NAMALWA (cell line): ENCODE results near the gene CHCHD1.
A peak's percentile ranks its signal among the peaks of the same experiment; 100 is the strongest.
"Not testable (repeated sequence)": the region's sequence is repeated elsewhere in the genome, so short reads cannot be mapped to it uniquely, and the experiment has no call there.

Experiments used
- DNase-seq: peaks from one replicate; pipeline ENCODE4 v3.0.0-alpha.2; 2015; ENCODE audit warnings: low spot score

The CHCHD1 gene

GRCh38 chr10:73781879-73782748 lies at the start of gene CHCHD1:
Gene CHCHD1, plus strand, starts transcription at chr10:73782048. Its CDS starts 28 bp downstream, at chr10:73782076.
- DNase-seq, result peak; percentile 80

- no peak for DNase-seq
Observed at GRCh38 chr10:73732426-73732825, 49.4 kb upstream of the CHCHD1 start.

GRCh38 chr10:73732931-73733623 lies 48.8 kb upstream of the CHCHD1 start:
- no peak for DNase-seq

DNA sequence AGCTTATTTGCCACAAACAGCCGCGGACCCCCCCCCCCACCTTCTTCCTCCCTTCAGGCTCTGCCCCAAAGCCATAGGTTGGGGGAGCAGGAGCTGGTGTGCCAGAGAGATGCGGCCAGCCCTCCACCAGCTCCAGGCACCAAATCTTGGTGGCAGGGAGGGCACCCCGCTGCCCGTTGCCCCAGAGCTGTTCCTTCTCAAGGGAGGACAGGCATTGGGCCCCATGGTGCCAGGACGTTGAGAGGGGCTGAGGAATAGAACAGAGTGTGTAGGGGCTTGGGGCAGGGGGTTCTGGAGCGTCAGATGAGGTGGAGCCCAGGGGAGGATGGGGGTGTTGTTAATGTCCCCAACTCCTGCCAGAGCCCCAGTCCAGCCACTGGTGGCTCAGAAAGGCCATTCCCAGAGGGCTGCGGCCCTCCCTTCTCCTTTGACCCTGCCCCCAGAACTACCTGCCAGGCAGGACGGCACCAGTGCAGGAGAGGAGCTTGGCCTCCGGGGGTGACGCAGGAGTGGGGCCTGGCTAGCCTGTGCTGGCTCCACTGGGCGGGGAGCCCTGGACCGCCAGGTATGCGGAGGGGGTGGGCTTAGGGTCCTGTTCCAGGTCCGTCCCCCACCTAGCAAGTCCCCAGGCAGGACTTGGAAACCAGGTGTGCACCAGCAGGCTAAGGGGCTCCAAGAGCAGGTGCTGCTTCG lies 47.7 kb upstream of the CHCHD1 start:
- DNase-seq, result no peak

DNA sequence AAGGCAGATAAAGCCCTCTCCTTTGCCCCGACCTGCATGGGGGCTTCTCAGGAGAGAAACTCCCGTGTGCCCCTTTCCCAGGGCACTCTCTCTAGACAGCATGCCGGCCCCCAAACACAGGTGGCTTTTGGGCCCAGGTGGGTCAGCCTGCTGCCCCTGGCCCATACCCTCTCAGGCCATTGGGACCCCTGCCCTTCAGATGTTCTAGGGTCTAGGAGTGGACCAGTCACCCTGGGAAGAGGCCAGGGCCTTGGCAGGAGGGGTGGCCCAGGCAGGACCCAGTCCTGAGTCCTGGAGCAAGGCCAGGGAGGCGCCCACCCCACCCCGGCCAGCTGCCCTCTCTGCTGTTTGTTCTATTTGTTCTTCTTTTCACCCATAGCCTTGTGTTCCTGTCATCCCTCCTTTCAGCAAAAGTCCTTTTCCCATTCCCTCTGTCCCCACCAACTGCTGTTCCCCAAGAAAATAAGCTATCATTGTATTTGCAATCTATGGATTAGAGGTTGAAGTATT lies 47.0 kb upstream of the CHCHD1 start:
- DNase-seq, result no peak

GRCh38 chr10:73740501-73741254 lies 41.2 kb upstream of the CHCHD1 start:
- not testable (repeated sequence) for DNase-seq

GRCh38 chr10:73742454-73742734 lies 39.5 kb upstream of the CHCHD1 start:
- no peak for DNase-seq

DNA sequence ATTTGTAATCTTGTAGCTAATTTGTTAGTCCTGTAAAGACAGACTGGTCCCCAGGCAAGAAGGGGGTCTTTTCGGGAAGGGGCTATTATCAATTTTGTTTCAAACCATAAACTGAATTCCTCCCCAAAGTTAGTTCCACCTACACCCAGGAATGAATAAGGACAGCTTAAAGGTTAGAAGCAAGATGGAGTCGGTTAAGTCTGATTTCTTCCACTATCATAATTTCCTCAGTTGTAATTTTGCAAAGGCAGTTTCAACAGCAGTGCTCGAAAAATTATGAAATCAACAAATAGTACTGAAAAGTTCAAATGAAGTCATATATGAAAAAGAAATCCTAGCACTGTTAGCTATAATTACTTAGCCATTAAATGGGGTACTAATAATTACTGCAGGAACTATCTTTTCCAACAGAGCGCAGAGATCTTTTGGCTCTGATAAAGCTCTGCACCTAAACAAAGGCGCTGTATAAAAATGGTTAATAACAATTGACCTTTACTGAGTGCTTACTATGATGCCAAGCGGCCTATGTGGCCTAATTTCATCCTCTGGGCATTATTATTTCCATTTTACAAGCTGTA lies 38.4 kb upstream of the CHCHD1 start:
- no peak for DNase-seq

DNA sequence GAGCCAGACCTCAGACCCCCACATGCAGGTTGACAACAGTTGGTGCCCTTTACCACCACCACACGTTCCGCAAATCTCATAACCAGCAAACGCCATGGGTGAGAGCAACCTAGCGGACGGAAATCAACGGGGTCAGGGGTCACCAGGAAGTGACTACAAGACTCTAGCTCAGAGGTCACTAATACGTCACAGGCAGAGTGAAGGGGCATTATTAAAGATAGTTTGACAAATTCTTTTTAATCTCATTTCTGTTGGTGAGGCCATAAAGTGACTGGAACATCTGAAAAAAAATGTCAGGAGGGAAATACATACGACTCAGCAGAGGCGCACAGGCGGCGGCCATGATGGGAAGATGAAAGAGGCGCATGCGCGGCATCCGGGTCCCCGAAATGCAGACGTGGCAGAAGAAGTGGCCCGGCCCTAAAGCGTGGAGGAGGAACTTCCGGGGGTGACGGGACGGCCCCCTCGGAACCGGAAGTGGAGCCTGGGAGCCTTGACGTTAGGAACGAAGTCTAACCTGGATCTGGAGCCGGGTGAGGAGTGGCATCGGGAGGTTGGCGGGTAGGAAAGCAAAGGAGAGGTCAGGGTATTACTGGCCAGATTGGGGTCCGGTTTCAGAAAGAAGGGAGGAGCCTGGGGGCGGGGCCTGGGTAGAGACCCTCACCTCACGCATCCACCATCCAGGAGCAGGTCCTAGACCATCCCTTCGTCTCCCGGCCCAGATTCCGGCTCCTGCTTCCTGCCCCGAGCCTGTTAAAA lies 37.8 kb upstream of the CHCHD1 start, which contains the start of gene SEC24C:
SEC24C (plus strand) TSS at position 468 of the 759 bp plus-strand sequence. CDS start 2,461 bp downstream, outside the sequence.
- DNase-seq, result peak; percentile 92

GRCh38 chr10:73744664-73744975 lies 37.2 kb upstream of the CHCHD1 start:
- DNase-seq, result peak; percentile 65

GRCh38 chr10:73746721-73747120 lies 35.1 kb upstream of the CHCHD1 start:
- DNase-seq, result no peak

DNA sequence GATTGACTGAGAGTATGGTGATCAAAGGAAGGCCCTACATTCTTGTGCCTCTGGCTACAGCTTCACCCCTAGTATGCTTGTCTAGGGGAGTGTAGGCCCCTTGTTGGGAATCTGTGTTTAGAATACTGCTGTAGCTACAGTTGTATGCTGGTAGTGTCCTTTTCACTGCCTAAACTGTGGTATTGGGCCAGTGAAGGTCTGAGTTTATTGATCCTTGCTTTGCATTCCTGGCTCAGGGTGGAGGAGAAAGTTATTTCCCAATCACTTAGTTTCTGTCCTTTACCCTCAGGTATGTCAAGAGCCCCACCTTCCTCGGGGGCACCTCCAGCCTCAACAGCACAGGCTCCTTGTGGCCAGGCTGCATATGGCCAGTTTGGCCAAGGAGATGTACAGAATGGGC lies 31.0 kb upstream of the CHCHD1 start:
- no peak for DNase-seq

GRCh38 chr10:73756183-73756582 lies 25.7 kb upstream of the CHCHD1 start:
- no peak for DNase-seq

- DNase-seq, result no peak
Observed at GRCh38 chr10:73758704-73759511, 22.9 kb upstream of the CHCHD1 start.

GRCh38 chr10:73759512-73760115 lies 22.2 kb upstream of the CHCHD1 start:
- peak; percentile 45 for DNase-seq

GRCh38 chr10:73761781-73762180 lies 20.1 kb upstream of the CHCHD1 start:
- DNase-seq, result no peak

DNA sequence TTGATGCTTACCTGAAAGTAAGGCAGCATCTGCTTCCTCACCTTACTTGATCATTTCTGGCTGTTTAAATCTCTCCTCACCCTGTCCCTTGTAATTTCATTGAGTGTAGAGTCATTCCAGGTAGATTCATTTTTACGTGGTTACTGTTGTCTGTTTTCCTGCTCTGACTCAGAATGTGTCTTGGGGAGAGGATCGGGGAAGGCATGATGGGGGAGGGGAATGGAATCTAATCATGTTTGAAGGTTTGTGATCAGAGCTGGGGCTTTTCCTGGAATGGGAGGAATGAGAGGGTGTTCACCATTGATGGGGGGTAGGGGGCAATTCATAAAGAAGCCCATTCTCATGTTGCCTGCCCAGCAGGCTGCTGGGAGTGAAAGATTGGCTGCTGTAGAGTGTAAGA lies 18.9 kb upstream of the CHCHD1 start:
- DNase-seq, result no peak

GRCh38 chr10:73763343-73763742 lies 18.5 kb upstream of the CHCHD1 start:
- DNase-seq, result no peak

GRCh38 chr10:73765066-73765465 lies 16.8 kb upstream of the CHCHD1 start:
- no peak for DNase-seq

GRCh38 chr10:73768881-73769280 lies 13.0 kb upstream of the CHCHD1 start:
- peak; percentile 79 for DNase-seq
